ENCODE results near the gene CDK11B. TPM values are rescaled to one million over a fixed set of nuclear protein-coding genes. Genes with fewer than 3 reads are reported as not detected.

Gene CDK11B
- total and polyA plus RNA-seq, 2 donors, result 6.5 to 44.5 TPM

DNA sequence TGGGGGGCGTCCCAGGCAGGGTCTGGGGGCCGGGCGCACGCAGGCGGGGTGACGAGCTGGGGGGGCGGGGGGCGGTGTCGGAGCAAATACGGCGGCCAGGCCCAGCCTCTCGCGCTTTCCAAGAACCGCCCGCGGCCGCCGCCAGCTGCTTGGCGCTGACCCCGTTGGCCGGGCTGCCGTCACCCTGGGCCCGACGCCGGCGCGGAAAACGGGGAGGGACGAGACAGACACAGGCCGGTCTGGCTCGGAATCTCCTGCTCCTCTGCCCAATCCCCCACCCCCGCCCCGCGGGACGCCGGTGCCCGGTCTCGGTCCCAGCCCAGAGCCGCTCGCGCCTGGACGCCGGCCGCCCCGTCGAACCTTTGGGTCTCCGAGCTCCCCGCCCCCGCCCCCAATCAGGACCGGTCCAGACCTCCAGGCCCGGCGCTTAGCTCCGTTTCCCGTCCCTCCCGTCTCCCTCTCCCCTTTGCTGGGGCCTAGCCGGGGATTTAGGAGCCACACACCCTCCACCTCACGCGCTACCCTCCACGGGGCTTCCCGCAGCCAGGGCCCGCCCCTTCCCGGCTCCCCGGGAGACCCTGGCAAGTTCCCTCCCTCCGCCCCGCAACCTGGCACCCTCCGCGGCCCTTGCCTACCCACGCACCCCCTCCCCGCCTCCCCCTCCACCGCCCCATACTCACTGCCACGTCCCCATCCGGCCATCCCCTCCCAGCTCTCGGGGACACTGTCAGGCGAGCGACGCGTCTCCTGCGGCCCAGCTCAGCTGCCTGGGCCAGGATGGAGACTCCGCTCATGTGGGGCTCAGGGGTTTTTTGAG, 27.6 kb downstream of the CDK11B start:
- DNase-seq (ENCODE audit: extremely low spot score), result no peak
- peak overlapping the region; percentile 83 for H3K27ac ChIP-seq (ENCODE audit: low read depth)
- WGBS, result 5% methylated on average over 79 of the region's 79 CpGs
- H3K4me1 ChIP-seq (ENCODE audit: insufficient read depth), result no peaks in the 10 kb centered on the region
- no peaks in the 10 kb centered on the region for H3K36me3 ChIP-seq (ENCODE audit: insufficient read depth)
- peak overlapping the region; percentile 43 for H3K4me3 ChIP-seq (ENCODE audit: low read depth, low read length)

- WGBS, result 7% methylated on average over 81 of the region's 81 CpGs
Observed at GRCh38 chr1:1630191-1630964, 28.4 kb downstream of the CDK11B start.

GRCh38 chr1:1629430-1630190, 29.2 kb downstream of the CDK11B start:
- Histone ChIP-seq H3K36me3 (ENCODE audit: insufficient read depth) (no peaks in the 10 kb centered on the region), H3K27ac (ENCODE audit: low read depth) (no peak overlapping the region), H3K4me1 (ENCODE audit: insufficient read depth) (no peaks in the 10 kb centered on the region), H3K4me3 (ENCODE audit: low read depth, low read length) (peak overlapping the region; percentile 14)
- WGBS, result 65% methylated on average over 47 of the region's 48 CpGs
- no peak for DNase-seq (ENCODE audit: extremely low spot score)

More at GRCh38 chr1:1630191-1630964, 28.4 kb downstream of the CDK11B start:
- Histone ChIP-seq H3K27ac (ENCODE audit: low read depth) (peak overlapping the region; percentile 83), H3K4me3 (ENCODE audit: low read depth, low read length) (peak overlapping the region; percentile 32), H3K36me3 (ENCODE audit: insufficient read depth) (no peaks in the 10 kb centered on the region), H3K4me1 (ENCODE audit: insufficient read depth) (no peaks in the 10 kb centered on the region)
- no peak for DNase-seq (ENCODE audit: extremely low spot score)

DNA sequence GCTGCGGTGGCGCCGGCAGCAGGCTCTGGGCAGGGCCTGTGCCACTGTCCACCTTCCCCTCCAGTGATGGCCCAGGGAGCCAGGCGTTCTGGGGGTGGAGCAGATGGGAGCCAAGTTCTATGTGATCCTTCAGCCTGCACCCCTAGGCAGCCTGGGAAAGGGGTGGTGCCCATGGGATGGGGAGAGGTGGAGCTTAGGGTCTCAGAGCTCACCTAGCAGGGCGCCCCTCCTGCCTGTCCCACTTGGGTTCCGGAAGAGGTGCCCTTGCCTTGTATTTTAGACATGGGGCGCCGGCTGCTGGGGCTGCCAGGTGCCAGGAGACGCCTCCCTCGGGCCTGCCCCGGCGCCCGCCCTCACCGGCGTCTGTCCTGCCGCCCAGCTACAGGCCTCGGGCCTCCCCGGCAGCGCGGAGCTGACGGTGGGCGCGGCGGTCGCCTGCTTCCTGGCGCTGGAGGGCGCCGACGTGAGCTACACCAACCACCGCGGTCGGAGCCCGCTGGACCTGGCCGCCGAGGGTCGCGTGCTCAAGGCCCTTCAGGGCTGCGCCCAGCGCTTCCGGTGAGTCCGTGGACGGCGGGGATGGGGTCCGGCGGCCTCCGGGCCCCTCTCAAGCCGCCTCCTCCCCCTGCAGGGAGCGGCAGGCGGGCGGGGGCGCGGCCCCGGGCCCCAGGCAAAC, 29.9 kb downstream of the CDK11B start:
- peak overlapping the region; percentile 14 for H3K4me3 ChIP-seq (ENCODE audit: low read depth, low read length)
- H3K36me3 ChIP-seq (ENCODE audit: insufficient read depth), result no peaks in the 10 kb centered on the region
- H3K4me1 ChIP-seq (ENCODE audit: insufficient read depth), result no peaks in the 10 kb centered on the region

DNA sequence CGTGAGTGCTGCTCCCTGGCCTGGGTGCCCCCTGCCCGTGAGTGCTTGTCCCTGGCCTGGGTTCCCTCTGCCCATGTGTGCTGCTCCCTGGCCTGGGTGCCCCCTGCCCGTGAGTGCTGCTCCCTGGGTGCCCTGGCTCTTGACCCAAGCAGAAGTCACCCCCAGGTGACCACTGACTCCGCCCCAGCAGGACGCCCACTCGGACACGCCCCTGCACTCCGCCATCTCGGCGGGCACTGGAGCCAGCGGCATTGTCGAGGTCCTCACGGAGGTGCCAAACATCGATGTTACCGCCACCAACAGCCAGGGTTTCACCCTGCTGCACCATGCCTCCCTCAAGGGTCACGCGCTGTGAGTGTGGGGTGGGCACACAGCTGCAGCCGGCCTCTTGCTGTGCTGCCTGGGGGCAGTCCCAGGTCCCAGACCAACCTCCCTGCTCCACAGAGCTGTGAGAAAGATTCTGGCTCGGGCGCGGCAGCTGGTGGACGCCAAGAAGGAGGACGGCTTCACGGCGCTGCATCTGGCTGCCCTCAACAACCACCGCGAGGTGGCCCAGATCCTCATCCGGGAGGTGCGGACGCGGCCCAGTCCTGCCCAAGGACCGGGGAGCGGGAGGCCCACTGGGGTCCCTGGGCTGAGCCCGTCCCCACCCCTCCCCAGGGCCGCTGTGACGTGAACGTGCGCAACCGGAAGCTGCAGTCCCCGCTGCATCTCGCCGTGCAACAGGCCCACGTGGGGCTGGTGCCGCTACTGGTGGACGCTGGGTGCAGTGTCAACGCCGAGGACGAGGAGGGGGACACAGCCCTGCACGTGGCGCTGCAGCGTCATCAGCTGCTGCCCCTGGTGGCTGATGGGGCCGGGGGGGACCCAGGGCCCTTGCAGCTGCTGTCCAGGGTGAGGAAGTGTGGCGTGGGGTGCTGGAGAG, 30.7 kb downstream of the CDK11B start:
- peak overlapping the region; percentile 32 for H3K27ac ChIP-seq (ENCODE audit: low read depth)
- H3K36me3 ChIP-seq (ENCODE audit: insufficient read depth), result no peaks in the 10 kb centered on the region
- no peak for DNase-seq (ENCODE audit: extremely low spot score)
- 92% methylated on average over 53 of the region's 53 CpGs for WGBS
- no peak overlapping the region for H3K4me3 ChIP-seq (ENCODE audit: low read depth, low read length)
- H3K4me1 ChIP-seq (ENCODE audit: insufficient read depth), result no peaks in the 10 kb centered on the region

More for the DNA sequence above, 29.9 kb downstream of the CDK11B start:
- WGBS, result 71% methylated on average over 53 of the region's 53 CpGs
- DNase-seq (ENCODE audit: extremely low spot score), result no peak
- no peak overlapping the region for H3K27ac ChIP-seq (ENCODE audit: low read depth)

- H3K36me3 ChIP-seq (ENCODE audit: insufficient read depth), result no peaks in the 10 kb centered on the region
- H3K4me3 ChIP-seq (ENCODE audit: low read depth, low read length), result no peak overlapping the region
- peak overlapping the region; percentile 32 for H3K27ac ChIP-seq (ENCODE audit: low read depth)
- no peaks in the 10 kb centered on the region for H3K4me1 ChIP-seq (ENCODE audit: insufficient read depth)
- DNase-seq (ENCODE audit: extremely low spot score), result no peak
- WGBS, result 72% methylated on average over 37 of the region's 37 CpGs
Observed at GRCh38 chr1:1627261-1627828, 31.5 kb downstream of the CDK11B start.

DNA sequence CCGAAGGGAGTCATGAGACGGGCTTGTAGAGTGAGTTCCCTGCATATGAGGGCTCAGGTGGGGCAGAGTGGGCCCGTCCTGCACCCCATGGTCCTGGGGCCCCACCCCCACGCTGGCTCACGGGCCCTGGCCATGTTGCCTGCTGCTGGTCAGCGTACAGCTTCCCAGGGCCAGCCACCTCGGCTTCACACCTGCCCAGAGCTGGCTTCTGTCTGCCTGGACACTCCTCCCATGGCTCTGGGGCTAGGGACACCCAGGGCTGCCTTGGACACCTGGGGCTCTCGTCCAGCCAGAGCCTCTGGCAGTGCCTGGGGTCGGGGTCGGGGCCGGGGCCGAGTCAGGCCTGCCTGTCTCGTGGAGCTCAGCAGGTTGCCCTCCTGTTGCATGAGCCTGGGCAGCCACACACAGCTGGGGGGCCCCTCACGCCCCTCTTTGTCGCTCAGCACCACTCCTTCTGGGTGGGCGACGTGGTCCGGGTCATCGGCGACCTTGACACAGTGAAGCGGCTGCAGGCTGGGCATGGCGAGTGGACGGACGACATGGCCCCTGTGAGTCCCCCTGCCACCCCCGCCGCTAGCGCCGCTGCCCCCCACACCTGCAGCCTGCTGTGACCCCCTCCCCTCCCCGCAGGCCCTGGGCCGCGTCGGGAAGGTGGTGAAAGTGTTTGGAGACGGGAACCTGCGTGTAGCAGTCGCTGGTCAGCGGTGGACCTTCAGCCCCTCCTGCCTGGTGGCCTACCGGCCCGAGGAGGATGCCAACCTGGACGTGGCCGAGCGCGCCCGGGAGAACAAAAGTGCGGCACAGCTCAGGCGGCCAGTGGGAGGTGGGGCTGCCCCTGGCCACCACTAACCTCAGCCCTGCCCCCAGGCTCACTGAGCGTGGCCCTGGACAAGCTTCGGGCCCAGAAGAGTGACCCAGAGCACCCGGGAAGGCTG, 32.3 kb downstream of the CDK11B start:
- H3K27ac ChIP-seq (ENCODE audit: low read depth), result no peak overlapping the region
- no peaks in the 10 kb centered on the region for H3K36me3 ChIP-seq (ENCODE audit: insufficient read depth)
- no peak for DNase-seq (ENCODE audit: extremely low spot score)
- 93% methylated on average over 48 of the region's 48 CpGs for WGBS
- no peak overlapping the region for H3K4me3 ChIP-seq (ENCODE audit: low read depth, low read length)
- H3K4me1 ChIP-seq (ENCODE audit: insufficient read depth), result no peaks in the 10 kb centered on the region

DNA sequence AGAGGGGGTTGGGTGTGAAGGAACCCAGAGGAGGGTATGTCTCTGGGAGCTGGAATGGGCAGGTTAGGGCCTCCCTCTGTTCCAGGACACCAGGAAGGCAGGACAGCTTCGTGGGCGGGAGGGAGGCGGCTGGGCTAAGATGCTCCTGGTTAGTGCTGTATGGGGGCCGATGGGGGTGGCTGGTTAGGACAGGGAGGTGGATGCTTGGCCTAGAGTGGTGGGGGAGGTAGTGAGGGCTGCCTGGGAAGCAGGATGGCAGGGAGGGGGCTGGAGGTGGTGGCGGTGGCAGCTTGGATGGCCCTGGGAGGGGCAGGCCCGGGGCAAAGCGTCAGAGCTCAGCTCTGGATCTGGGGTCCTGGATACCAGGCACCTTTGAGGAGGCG, 33.0 kb downstream of the CDK11B start:
- Histone ChIP-seq H3K36me3 (ENCODE audit: insufficient read depth) (no peaks in the 10 kb centered on the region), H3K4me3 (ENCODE audit: low read depth, low read length) (no peak overlapping the region), H3K27ac (ENCODE audit: low read depth) (no peak overlapping the region), H3K4me1 (ENCODE audit: insufficient read depth) (no peaks in the 10 kb centered on the region)
- no peak for DNase-seq (ENCODE audit: extremely low spot score)
- WGBS, result 91% methylated on average over 8 of the region's 8 CpGs

- H3K27ac ChIP-seq (ENCODE audit: low read depth), result no peak overlapping the region
- 87% methylated on average over 28 of the region's 28 CpGs for WGBS
- no peaks in the 10 kb centered on the region for H3K36me3 ChIP-seq (ENCODE audit: insufficient read depth)
Observed at GRCh38 chr1:1625404-1625775, 33.4 kb downstream of the CDK11B start.

GRCh38 chr1:1624443-1625403, 34.1 kb downstream of the CDK11B start:
- no peaks in the 10 kb centered on the region for H3K36me3 ChIP-seq (ENCODE audit: insufficient read depth)
- no peaks in the 10 kb centered on the region for H3K4me1 ChIP-seq (ENCODE audit: insufficient read depth)
- peak overlapping the region; percentile 12 for H3K27ac ChIP-seq (ENCODE audit: low read depth)
- WGBS, result 79% methylated on average over 38 of the region's 38 CpGs
- no peak for DNase-seq (ENCODE audit: extremely low spot score)
- H3K4me3 ChIP-seq (ENCODE audit: low read depth, low read length), result no peak overlapping the region

More at GRCh38 chr1:1625404-1625775, 33.4 kb downstream of the CDK11B start:
- no peaks in the 10 kb centered on the region for H3K4me1 ChIP-seq (ENCODE audit: insufficient read depth)
- H3K4me3 ChIP-seq (ENCODE audit: low read depth, low read length), result no peak overlapping the region
- DNase-seq (ENCODE audit: extremely low spot score), result no peak
